Measurements from ENCODE around the gene ZMYND19.
"Not testable (repeated sequence)": the region's sequence is repeated elsewhere in the genome, so short reads cannot be mapped to it uniquely, and the experiment has no call there.

Gene ZMYND19

DNA sequence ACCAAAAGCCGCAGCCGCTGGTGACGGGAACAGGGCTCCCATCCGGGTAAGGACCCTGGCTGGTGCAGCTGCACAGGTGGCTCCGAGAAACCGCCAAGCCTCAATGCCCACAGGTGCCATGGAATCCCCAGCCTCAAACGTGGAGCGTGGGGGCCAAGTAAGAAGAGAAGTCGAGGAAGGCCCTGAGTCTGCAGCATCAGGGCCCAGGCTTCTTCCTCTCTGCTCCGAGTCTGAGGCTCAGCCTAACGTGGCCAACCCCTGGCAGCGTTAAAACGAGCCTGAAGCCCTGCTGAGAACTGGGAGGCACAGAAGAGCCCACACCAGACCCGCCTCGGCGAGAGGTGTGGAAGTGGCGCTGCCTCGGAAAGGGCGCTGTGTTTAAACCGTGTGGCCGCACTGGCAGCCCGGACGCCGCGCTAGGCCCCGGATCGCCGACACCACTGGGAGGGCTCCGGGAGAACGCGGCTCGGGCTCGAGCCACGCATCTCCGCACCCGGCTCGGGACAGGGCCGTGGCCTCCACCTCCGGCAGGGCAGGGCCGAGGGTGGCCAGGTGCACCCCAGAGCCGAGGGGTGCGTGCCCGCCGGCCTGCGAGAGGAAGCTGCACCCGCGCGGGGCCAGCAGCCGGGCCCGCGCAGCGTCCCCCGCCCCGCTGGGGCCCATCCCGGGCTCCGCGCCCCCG, 730 bp downstream of the ZMYND19 start:
- DNase-seq (ENCODE audit: low read depth in 2 of 2) = no peak

DNA sequence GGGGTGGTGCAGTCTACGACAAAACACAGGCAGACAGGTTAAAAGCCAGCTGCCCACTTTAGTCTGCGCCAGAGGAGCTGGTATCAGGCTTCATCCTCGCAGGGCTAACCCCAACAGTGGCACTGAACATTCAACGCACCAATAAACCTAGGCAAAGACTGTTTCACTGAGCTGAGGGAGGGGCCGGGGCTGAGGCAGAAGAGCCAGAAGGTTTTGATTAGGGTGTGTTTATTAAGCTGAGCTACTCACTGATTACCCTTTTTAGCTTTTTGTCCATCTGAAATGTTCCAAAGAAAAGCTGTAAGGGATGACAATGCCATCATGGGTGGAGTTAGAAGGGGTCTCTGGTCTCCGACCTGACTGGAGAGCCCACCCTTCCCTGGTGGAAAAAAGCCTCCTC, 1.4 kb downstream of the ZMYND19 start:
- DNase-seq (ENCODE audit: low read depth in 2 of 2) = no peak

- no peak for DNase-seq (ENCODE audit: low read depth in 2 of 2)
These were observed 2.0 kb downstream of the ZMYND19 start for GRCh38 chr9:137588311-137588710.

- no peak for DNase-seq (ENCODE audit: low read depth in 2 of 2)
These were observed 3.5 kb downstream of the ZMYND19 start for GRCh38 chr9:137586854-137587253.

- DNase-seq (ENCODE audit: low read depth in 2 of 2) = no peak
These were observed 6.4 kb downstream of the ZMYND19 start for GRCh38 chr9:137583957-137584356.

- no peak for DNase-seq (ENCODE audit: low read depth in 2 of 2)
These were observed 7.0 kb downstream of the ZMYND19 start for GRCh38 chr9:137583347-137583746.

- DNase-seq (ENCODE audit: low read depth in 2 of 2) = no peak
These were observed 7.9 kb downstream of the ZMYND19 start for GRCh38 chr9:137582286-137582860.

DNA sequence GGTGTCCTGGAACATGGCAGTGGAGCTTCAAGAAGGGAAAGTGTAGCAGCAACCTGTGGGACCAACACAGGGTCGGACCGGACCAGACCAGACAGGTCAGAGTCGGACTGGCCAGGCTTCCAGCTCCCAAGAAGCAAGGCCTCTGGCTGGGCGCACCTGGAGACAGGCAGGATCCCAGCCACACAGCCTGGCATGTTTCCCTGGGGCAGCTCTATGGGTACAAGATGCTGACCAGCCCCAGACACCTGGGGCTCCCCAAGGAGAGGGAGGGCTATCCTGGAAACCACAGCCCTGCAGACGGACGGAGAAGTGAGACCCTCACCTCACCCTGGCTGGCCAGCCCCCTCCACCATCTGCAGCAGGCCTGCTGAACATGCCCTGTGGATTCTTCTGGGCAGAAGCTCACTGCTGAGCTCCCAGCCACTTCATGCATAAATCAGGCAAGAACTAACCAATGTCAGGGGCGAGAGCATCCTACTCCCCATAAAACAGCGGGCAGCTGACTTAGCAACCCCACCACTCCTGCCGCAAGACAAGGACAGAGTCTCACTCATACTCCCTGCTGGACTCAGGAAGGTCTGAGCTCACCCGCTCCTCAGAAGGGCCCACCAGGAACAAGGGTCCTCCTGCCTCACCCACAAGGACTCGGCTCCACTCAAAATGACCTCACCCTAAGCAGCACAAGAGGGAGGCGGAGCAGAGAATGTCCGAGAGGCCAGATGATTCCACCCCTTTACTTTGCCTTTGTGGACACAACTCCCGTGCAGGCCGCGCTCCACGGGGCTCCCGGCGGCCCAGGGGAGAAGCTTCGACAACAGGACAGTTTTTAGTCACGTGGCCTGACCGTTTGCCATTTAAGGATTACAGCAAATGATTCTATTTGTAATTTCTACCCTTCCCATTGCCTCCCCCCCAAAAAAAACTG, 8.7 kb downstream of the ZMYND19 start:
- no peak for DNase-seq (ENCODE audit: low read depth in 2 of 2)

DNA sequence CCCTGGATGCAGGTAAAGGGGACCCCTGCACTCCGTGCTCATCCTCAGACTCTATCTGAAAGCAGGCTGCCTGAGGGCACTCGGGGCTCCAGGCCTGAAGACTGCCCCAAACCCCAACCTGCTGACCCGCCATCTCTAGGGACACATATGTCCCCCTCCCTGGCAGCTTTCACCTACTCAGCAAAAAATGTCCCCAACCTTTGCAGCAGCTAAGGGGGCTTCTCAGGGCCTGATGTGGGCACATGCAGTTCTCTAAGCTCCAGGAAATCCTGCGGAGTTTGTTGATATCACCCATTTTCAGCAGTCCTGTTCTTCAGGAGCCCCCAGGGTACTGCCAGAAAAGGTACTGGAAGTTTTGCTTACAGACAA, 9.4 kb downstream of the ZMYND19 start:
- no peak for DNase-seq (ENCODE audit: low read depth in 2 of 2)

- DNase-seq (ENCODE audit: low read depth in 2 of 2) = no peak
These were observed 9.9 kb downstream of the ZMYND19 start for GRCh38 chr9:137580209-137580953.

DNA sequence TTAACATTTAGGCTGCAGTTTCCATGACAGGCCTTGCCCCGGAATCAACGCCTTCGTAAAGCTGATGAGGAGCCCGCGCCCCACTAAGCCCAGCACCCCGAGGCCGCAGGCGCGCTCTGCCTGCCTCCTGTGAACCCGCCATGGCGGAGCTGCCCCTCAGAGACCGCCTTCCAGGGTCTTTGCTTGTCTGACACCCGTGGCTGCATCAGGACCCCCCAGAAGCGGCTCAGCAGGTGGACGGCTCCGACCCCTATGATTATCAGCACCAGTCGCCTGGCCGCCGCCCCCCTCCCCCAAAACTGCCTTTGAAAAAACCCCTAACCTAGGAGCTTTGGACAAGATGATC, 11.1 kb downstream of the ZMYND19 start:
- DNase-seq (ENCODE audit: low read depth in 2 of 2) = no peak

DNA sequence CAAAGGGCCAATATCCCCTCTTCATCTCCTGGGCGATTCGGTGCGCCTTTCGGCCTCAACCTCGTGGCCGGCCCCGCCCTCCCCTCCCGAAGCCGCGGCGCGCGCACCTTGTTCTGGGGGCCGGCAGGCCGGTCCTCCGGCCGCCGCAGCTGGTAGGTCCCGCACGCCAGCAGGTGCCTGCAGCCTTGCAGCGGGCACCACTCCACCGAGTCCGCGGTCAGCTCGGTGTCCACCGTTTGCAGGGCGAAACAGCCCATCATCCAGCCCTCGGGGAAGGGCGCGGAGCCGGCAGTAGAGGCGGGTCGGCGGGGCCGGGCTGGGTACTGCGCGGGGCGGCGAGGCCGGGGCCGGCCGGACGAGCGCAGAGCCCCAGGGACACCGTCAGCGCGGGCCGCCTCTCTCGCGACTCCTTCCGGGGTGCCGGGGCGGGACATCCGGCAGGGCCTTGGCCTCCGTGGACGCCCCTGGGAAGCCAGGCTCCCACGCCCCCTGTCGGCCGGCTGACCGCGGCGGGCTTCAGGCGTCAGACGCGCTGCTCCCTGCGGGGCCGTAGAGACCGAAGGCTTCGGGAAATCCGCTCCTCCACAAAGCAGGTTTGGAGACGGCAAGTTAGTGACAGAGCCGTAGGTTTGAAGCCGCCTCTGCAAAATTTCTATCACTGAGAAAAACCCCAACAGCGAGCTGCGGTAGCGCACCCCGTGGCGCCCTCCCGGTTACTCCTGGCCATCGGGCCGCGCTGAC, 11.6 kb downstream of the ZMYND19 start, which contains the start of gene DPH7:
TSS of gene DPH7 (minus strand) at position 408 of the 741 bp plus-strand sequence. CDS start at position 260, 148 bp downstream.
- DNase-seq (ENCODE audit: low read depth in 2 of 2) = peak; percentile 90 to 97

DNA sequence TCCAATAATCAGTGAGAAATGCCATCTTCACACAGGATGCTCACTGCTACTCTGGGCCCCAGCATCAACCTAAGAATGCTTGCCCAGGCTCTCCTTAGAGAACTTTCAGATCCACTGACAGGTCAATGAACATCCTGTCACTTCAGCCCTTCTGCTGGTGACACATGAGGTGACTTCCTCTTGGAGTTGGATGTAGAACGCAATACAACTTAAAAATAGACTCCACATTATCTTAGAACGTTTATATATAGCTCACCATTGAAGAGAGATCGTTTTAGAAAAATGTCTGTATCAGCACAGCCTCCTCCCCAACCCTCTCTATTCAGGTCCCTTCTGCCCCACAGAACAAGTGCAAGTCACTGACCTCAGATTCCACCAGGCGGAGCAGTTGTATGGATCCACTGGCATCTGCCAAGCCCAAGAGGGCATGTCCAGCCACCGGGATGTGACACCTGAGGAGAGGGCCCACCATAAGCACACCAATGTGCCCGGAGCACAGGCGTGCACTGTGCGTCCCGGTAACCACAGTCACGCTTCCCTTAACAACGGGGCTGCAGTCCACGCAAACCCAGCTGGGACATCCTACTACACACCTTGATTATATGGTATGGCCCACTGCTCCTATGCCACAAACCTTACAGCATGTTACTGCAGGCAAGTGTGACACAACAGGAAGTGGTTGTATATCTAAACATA, 14.4 kb downstream of the ZMYND19 start:
- no peak for DNase-seq (ENCODE audit: low read depth in 2 of 2)

DNA sequence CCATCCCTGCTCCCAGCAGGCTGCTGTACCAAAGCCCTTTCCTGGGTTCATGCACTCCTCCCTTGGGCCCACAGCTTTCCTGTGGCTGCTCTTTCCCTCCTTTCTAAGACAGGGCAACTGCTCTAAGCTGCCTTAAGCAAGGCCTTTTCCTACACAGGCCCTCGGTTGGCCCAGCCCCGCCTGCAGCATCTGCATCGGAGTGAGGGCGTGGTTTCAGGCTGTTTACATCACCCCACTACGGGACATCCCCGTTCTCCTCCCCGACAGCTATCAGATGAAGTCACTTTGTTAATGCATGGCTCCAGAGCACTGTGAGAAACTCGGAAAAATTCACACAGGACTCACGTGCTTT, 15.0 kb downstream of the ZMYND19 start:
- DNase-seq (ENCODE audit: low read depth in 2 of 2) = no peak

DNA sequence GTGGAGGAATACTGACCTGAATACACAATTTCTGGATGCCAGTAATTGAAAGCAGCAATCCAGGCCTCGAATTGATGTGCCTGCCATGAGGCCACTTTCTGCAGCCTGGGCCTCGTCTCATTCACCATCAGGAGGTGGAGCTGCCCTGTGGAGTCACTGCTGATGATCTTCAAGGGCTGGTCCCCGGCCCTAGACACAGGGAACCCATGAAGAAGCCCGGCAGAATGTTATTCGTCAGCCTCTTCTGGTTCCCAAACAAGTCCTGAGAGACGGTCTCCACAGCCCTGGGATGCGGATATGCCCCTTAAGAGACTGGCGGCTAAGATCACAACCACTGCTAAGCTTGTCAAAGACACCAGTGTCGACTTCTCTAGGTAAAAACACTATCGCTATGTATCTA, 16.1 kb downstream of the ZMYND19 start:
- DNase-seq (ENCODE audit: low read depth in 2 of 2) = no peak

GRCh38 chr9:137570566-137570965, 19.7 kb downstream of the ZMYND19 start:
- DNase-seq (ENCODE audit: low read depth in 2 of 2) = no peak

DNA sequence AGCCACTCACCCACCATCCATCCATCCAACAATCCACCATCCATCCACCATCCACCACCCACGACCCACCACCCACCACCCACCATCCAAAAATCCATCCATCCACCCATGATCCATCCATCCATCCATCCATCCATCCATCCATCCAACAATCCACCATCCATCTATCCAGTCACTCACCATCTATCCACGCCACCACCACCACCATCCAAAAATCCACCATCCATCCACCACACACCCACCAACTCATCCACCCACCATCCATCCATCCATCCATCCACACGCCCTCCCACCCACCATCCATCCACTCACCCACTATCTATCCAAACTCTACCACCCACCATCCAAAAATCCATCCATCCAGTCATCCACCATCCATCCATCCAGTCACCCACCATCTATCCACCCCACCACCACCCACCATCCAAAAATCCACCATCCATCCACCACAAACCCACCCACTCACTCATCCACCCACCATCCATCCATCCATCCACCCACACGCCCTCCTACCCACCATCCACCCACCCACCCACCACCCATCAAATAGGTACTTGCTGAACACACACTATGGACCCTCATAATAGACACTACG, 20.6 kb downstream of the ZMYND19 start:
- DNase-seq (ENCODE audit: low read depth in 2 of 2) = no peak

DNA sequence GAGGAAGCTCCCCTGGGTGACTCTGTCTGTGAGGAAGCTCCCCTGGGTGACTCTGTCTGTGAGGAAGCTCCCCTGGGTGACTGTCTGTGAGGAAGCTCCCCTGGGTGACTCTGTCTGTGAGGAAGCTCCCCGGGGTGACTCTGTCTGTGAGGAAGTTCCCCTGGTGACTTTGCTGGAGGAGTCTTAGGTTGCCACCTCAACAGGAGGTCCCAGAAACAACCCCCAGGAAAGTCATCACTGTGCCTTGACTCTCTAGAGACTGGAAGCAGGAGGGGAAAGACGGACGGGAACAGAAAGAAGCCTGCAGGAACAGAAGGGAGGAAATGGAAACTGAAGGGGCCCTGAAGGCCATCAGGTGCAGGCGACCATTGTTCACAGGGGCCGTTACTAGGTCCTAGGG, 21.9 kb downstream of the ZMYND19 start:
- not testable (repeated sequence) for DNase-seq (ENCODE audit: low read depth in 2 of 2)

DNA sequence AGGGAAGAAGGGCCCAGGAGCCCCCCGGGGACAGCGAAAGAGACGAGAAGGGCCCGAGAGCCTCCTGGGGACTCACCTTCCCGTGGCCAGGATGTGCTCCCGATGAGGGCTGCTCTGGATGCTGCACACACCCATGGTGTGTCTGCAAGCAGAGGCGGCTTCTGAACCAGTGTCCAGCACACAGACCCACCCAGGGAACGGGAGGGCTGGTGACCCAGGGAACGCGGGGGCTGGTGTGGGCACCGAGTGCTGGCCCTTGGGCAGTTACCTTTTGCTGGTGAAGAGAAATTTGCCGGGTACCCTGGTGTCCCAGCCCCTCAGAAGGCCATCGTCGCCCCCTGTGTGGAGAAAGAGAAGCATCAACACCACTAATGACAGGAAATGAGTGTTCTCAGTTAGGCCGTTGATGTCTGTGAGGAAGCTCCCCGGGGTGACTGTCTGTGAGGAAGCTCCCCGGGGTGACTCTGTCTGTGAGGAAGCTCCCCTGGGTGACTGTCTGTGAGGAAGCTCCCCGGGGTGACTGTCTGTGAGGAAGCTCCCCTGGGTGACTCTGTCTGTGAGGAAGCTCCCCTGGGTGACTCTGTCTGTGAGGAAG, 25.4 kb downstream of the ZMYND19 start:
- no peak for DNase-seq (ENCODE audit: low read depth in 2 of 2)

DNA sequence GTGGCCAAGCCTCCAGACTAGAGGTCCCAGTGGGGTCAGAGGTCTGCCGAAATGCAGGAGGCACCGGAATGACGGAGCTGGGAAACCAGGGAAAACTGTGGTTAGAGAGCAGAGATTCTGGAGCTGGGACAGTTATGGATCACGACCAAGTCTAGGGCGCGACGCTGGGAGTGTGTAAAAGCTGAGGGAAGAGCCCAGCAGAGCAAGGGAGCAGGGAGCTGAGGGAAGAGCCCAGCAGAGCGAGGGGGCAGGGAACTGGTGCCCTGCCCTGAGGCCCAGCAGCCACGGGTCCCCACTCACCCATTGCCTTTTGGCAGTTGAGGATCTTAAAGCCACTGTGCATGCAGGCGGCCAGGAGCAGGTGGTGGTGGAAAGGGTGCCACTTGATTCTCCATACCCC, 26.2 kb downstream of the ZMYND19 start:
- DNase-seq (ENCODE audit: low read depth in 2 of 2) = no peak

Measured in stimulated activated CD4-positive, alpha-beta T cell treated with anti-CD3 and anti-CD28 coated beads, Interleukin-12 subunit alpha, Interleukin-12 subunit beta, amount 100 ng/mL, for 24 hours (primary cell).